ENCODE measurements around the gene BTN1A1.

DNA sequence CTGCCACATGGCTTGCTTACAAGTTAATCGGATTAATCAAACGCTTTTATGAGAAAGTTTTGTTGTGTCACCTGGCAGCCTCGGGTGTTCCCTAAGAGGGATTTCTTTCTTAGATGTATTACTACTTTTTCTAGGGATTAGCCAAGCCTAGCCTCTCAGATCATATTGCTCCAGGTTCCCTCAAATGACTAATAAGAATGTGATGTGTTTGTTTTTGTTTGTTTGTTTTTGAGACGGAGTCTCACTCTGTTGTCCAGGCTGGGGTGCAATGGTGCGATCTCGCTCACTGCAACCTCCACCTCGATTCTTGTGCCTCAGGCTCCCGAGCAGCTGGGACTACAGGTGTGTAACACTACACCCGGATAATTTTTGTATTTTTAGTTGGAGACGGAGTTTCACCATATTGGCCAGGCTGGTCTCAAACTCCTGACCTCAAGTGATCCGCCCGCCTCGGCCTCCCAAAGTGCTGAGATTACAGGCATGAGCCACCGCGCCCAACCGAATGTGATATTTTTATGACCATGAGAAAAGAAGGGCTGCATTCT, 39.0 kb downstream of the BTN1A1 start:
- TF ChIP-seq, protein P1, sequence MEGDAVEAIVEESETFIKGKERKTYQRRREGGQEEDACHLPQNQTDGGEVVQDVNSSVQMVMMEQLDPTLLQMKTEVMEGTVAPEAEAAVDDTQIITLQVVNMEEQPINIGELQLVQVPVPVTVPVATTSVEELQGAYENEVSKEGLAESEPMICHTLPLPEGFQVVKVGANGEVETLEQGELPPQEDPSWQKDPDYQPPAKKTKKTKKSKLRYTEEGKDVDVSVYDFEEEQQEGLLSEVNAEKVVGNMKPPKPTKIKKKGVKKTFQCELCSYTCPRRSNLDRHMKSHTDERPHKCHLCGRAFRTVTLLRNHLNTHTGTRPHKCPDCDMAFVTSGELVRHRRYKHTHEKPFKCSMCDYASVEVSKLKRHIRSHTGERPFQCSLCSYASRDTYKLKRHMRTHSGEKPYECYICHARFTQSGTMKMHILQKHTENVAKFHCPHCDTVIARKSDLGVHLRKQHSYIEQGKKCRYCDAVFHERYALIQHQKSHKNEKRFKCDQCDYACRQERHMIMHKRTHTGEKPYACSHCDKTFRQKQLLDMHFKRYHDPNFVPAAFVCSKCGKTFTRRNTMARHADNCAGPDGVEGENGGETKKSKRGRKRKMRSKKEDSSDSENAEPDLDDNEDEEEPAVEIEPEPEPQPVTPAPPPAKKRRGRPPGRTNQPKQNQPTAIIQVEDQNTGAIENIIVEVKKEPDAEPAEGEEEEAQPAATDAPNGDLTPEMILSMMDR (IDR thresholded peaks at IDR 0.05): no peak
- TF ChIP-seq POLR2A (IDR thresholded peaks at IDR 0.05) (no peak), POLR2AphosphoS5 (IDR thresholded peaks at IDR 0.05) (no peak)

All from prostate gland (tissue), 2 donors.